Endothelial cell of umbilical vein (primary cell): ENCODE results near the gene PRKCI. TPM values are rescaled to one million over a fixed set of nuclear protein-coding genes. Genes with fewer than 3 reads are reported as not detected.

Experiments
- BruUV-seq: library from RNA; stranded (reverse); fragments of 400-500 nt; replicated peaks from 2 replicates; lab custom pipeline; 2021; lab: Mats Ljungman, UMichigan
- CTCF ChIA-PET: fragments of 300-600, 350-600 bp; sonication (Branson Sonifier 250); formaldehyde crosslinking; loops from one replicate; lab custom pipeline; 2021; ENCODE audit warnings: antibody characterized with exemption, inconsistent platforms; lab: Charles Lee
- POLR2A ChIA-PET: fragments of 300-600, 350-600 bp; sonication (Branson Sonifier 250); formaldehyde crosslinking; loops from one replicate; lab custom pipeline; 2021; ENCODE audit warnings: antibody characterized with exemption, inconsistent platforms; lab: Charles Lee
- DNase-seq: peaks from one replicate; pipeline ENCODE4 v3.0.0-alpha.2; 2011; ENCODE audit warnings: low read depth, low spot score
- FAIRE-seq: peaks from 2 replicates; lab custom pipeline; 2011; peaks lifted over from hg19 to GRCh38; lab: Jason Lieb, UNC
- H2AFZ ChIP-seq: 2 replicates; pipeline ENCODE4 v1.6.0; 2012; ENCODE audit warnings: low read depth, low read length, control low read depth, inconsistent platforms
- H3K27ac ChIP-seq: 2 replicates; pipeline ENCODE4 v1.5.1; 2011; ENCODE audit warnings: low read depth, mild to moderate bottlenecking, control low read depth, low read length, moderate library complexity; ENCODE audit not compliant: insufficient read depth
- H3K27me3 ChIP-seq, 2 experiments: 2 replicates each; pipeline versions ENCODE4 v1.6.0 to v1.6.1; 2011; ENCODE audit warnings: low read length in 2 of 2, mixed read lengths in 1 of 2; ENCODE audit not compliant: control insufficient read depth in 2 of 2, insufficient read depth in 2 of 2
- H3K36me3 ChIP-seq, 2 experiments: 2 replicates in 1 of 2; 3 replicates in 1 of 2; pipeline ENCODE4 v1.5.1; 2011; ENCODE audit warnings: low read length in 2 of 2, mild to moderate bottlenecking in 1 of 2, moderate library complexity in 1 of 2; ENCODE audit not compliant: control insufficient read depth in 2 of 2, insufficient read depth in 2 of 2; ENCODE audit errors: extremely low read depth in 1 of 2
- H3K4me1 ChIP-seq: 3 replicates; pipeline ENCODE4 v1.5.1; 2011; ENCODE audit warnings: mild to moderate bottlenecking, low read length; ENCODE audit not compliant: control insufficient read depth, insufficient read depth; ENCODE audit errors: extremely low read depth
- H3K4me2 ChIP-seq: 2 replicates; pipeline ENCODE4 v1.6.1; 2011; ENCODE audit warnings: low read length, control low read depth, mixed read lengths; ENCODE audit not compliant: insufficient read depth
- H3K4me3 ChIP-seq, 3 experiments: fragments of 200-600 bp in 1 of 3; sonication (generic), shearing (Covaris generic) in 1 of 3; replicated peaks in 1 of 3; 2 replicates each; pipeline ENCODE4 v1.5.1; 2011 to 2016; ENCODE audit warnings: control low read depth in 3 of 3, low read length in 3 of 3, mild to moderate bottlenecking in 2 of 3, inconsistent platforms in 1 of 3, low read depth in 1 of 3, moderate library complexity in 1 of 3; ENCODE audit not compliant: insufficient read depth in 1 of 3
- H3K79me2 ChIP-seq: 2 replicates; pipeline ENCODE4 v1.6.0; 2012; ENCODE audit warnings: low read length, inconsistent platforms; ENCODE audit not compliant: control insufficient read depth, insufficient read depth
- H3K9ac ChIP-seq: replicated peaks from 2 replicates; pipeline ENCODE3; 2011; ENCODE audit warnings: low read length, control low read depth; ENCODE audit not compliant: insufficient read depth; ENCODE audit errors: extremely low read depth
- H3K9me1 ChIP-seq: replicated peaks from 3 replicates; pipeline ENCODE4 v1.6.0; 2011; ENCODE audit warnings: mild to moderate bottlenecking, low read length; ENCODE audit not compliant: control insufficient read depth, insufficient read depth; ENCODE audit errors: extremely low read depth
- H3K9me3 ChIP-seq: replicated peaks from 2 replicates; pipeline ENCODE4 v1.5.1; 2012; ENCODE audit warnings: low read length, inconsistent platforms; ENCODE audit not compliant: control insufficient read depth, insufficient read depth
- H4K20me1 ChIP-seq: replicated peaks from 2 replicates; pipeline ENCODE3; 2011; ENCODE audit warnings: mild to moderate bottlenecking, low read length; ENCODE audit not compliant: control insufficient read depth, insufficient read depth; ENCODE audit errors: extremely low read depth
- CTCF ChIP-seq, 2 donors: IDR thresholded peaks; 1 replicate in 1 of 2; 2 replicates in 1 of 2; pipeline ENCODE4 v1.5.1; 2011; ENCODE audit warnings: low read length in 2 of 2, mild to moderate bottlenecking in 2 of 2, moderate library complexity in 2 of 2, control low read depth in 1 of 2, inconsistent platforms in 1 of 2, low read depth in 1 of 2; ENCODE audit not compliant: insufficient read depth in 1 of 2; ENCODE audit errors: extremely low read depth in 1 of 2
- EZH2 ChIP-seq: IDR thresholded peaks from 2 replicates; pipeline ENCODE4 v1.6.1; 2012; ENCODE audit warnings: borderline replicate concordance, low read depth, mild to moderate bottlenecking, moderate library complexity, low read length, inconsistent platforms; ENCODE audit not compliant: severe bottlenecking
- FOS ChIP-seq: IDR thresholded peaks from 2 replicates; pipeline ENCODE4 v1.6.1; 2011; ENCODE audit warnings: mild to moderate bottlenecking, low read length, moderate library complexity, borderline replicate concordance; ENCODE audit not compliant: insufficient read depth
- GATA2 ChIP-seq: IDR thresholded peaks from 2 replicates; pipeline ENCODE4 v1.7.0; 2011; ENCODE audit warnings: low read depth, mild to moderate bottlenecking, moderate library complexity, mixed read lengths, low read length; ENCODE audit not compliant: insufficient read length, insufficient read depth
- JUN ChIP-seq: IDR thresholded peaks from 2 replicates; pipeline ENCODE4 v1.6.1; 2011; ENCODE audit warnings: borderline replicate concordance, low read depth; ENCODE audit not compliant: insufficient read length, insufficient read depth
- MAX ChIP-seq: IDR thresholded peaks from 2 replicates; pipeline ENCODE4 v1.6.1; 2011; ENCODE audit not compliant: insufficient read depth, insufficient read length
- MYC ChIP-seq: IDR thresholded peaks from one replicate; pipeline ENCODE4 v1.6.1; 2011; ENCODE audit warnings: mild to moderate bottlenecking, low read depth, low read length
- POLR2A ChIP-seq: IDR thresholded peaks from 2 replicates; pipeline ENCODE4 v1.6.1; 2012; ENCODE audit warnings: low read depth, mild to moderate bottlenecking, control low read depth, low read length
- POLR2AphosphoS5 ChIP-seq: IDR thresholded peaks from 2 replicates; pipeline ENCODE4 v1.6.1; 2012; ENCODE audit warnings: low read depth, mild to moderate bottlenecking, control low read depth, low read length, moderate library complexity; ENCODE audit not compliant: insufficient read depth
- dilution Hi-C: fragments of 300-500 bp; cut with MboI; formaldehyde crosslinking; loops from one replicate; pipeline ENCODE4 v1.15.0; 2019; ENCODE audit warnings: low sequenced_read_pairs; ENCODE audit not compliant: extremely low pct_ligation_motif_present
- intact Hi-C: fragments of 100-400 bp; cut with micrococcal nuclease; formaldehyde crosslinking; loops from one replicate; pipeline ENCODE4 v1.10.0; 2022
- polyA plus RNA-seq, 4 experiments: library from polyadenylated mRNA; depleted of rRNA in 3 of 4; stranded (reverse) in 3 of 4; unstranded in 1 of 4; fragments of >200 nt; gene quantifications; 2 replicates each; pipeline versions ENCODE4 v1.2.1 to v1.2.3, GENCODE V29; 2011 to 2012; ENCODE audit warnings: missing spikeins in 1 of 4
- total RNA-seq: library from RNA; stranded (reverse); gene quantifications from 2 replicates; pipeline ENCODE4 v1.2.3, GENCODE V29; 2021

Gene PRKCI
- total and polyA plus RNA-seq, 2 donors (not counting 3 experiments of a cell fraction or from before 2014, with no cell fraction given), result 7.1 to 23.9 TPM

GRCh38 chr3:170274641-170275040 is 52.4 kb downstream of the PRKCI start:
- DNase-seq, result no peak
- ChIA-PET CTCF (interaction anchor here (1.5 to 2.4 kb wide), 3 partner anchors 10 to 538 kb away, joined by 4 to 9 read pairs (median 6); no protein-coding TSS in a partner anchor), POLR2A (no interaction called here)
- Histone ChIP-seq H3K4me2 (no peak overlapping the region), H3K4me1 (peaks cover 5% of the 10 kb centered on the region), H3K9me3 (no peaks in the 10 kb centered on the region), H3K4me3 (no peak overlapping the region), H3K79me2 (no peaks in the 10 kb centered on the region), H3K36me3 (peaks cover 0 to 2% of the 10 kb centered on the region in 2 experiments), H3K27ac (no peak overlapping the region), H2AFZ (no peak overlapping the region), H3K27me3 (no peaks in the 10 kb centered on the region), H3K9ac (no peak overlapping the region), H3K9me1 (no peaks in the 10 kb centered on the region), H4K20me1 (no peaks in the 10 kb centered on the region)
- BruUV-seq, result no TSS peak
- FAIRE-seq, result no peak
- intact Hi-C loops (no loop called here), dilution Hi-C loops (no loop called here)
- TF ChIP-seq MAX (no peak), JUN (no peak)

GRCh38 chr3:170275832-170276231 is 53.6 kb downstream of the PRKCI start:
- H3K36me3 ChIP-seq, result peaks cover 0 to 2% of the 10 kb centered on the region in 2 experiments
- no peaks in the 10 kb centered on the region for H3K27me3 ChIP-seq
- H3K9me3 ChIP-seq, result no peaks in the 10 kb centered on the region
- H3K27ac ChIP-seq, result no peak overlapping the region
- H3K9me1 ChIP-seq, result no peaks in the 10 kb centered on the region
- H3K4me3 ChIP-seq, result no peak overlapping the region
- H3K79me2 ChIP-seq, result no peaks in the 10 kb centered on the region
- DNase-seq (no peak), FAIRE-seq (no peak)
- intact Hi-C loops (no loop called here), dilution Hi-C loops (no loop called here)
- H3K9ac ChIP-seq, result no peak overlapping the region
- BruUV-seq, result no TSS peak
- no peaks in the 10 kb centered on the region for H4K20me1 ChIP-seq
- H3K4me2 ChIP-seq, result no peak overlapping the region
- peaks cover 5% of the 10 kb centered on the region for H3K4me1 ChIP-seq
- CTCF ChIA-PET, result interaction anchor here (1.2 to 2.4 kb wide), 4 partner anchors 8 to 536 kb away, joined by 3 to 9 read pairs (median 5); no protein-coding TSS in a partner anchor
- POLR2A ChIA-PET, result no interaction called here
- no peak overlapping the region for H2AFZ ChIP-seq
- TF ChIP-seq MYC, result no peak
- no peak for TF ChIP-seq MAX
- no peak for TF ChIP-seq CTCF (IDR thresholded peaks at IDR 0.05; ENCODE audit: extremely low read depth in 1 of 2, insufficient read depth in 1 of 2, low read depth in 1 of 2, low read length in 2 of 2)
- TF ChIP-seq EZH2, result no peak
- TF ChIP-seq POLR2AphosphoS5, result no peak
- TF ChIP-seq POLR2A, result no peak
- TF ChIP-seq FOS, result no peak
- no peak for TF ChIP-seq JUN
- no peak for TF ChIP-seq GATA2
